Tracheal epithelial cell (primary cell): ENCODE measurements around the gene PECR. TPM values are rescaled to one million over a fixed set of nuclear protein-coding genes. Genes with fewer than 3 reads are reported as not detected.

ENCODE experiments used
- total RNA-seq: library from RNA; depleted of rRNA; stranded (reverse); fragments of >200 nt; gene quantifications from 2 replicates; pipeline ENCODE4 v1.2.1, GENCODE V29; 2014

PECR gene
- total RNA-seq: 14.9 and 19.4 TPM in 2 replicates

GRCh38 chr2:216081487-216082116, at the start of gene PECR, which contains the start of gene TMEM169:
Gene PECR, minus strand, starts transcription at chr2:216081809. Its CDS starts 68 bp downstream, at chr2:216081741.
Gene TMEM169, plus strand, starts transcription at chr2:216081919. Its CDS starts 14,045 bp downstream, at chr2:216095964.

GRCh38 chr2:216108967-216109921, 27.6 kb upstream of the PECR start, which contains the start of gene XRCC5:
Gene XRCC5, plus strand, starts transcription at chr2:216109348. Its CDS starts 89 bp downstream, at chr2:216109437.

GRCh38 chr2:216013080-216013909, 68.3 kb downstream of the PECR start, which contains the start of gene MREG:
Gene MREG, minus strand, starts transcription at chr2:216013551. Its CDS starts 224 bp downstream, at chr2:216013327.

Other genes with a start within 250 kb of the PECR start
- 24.3 and 77.8 TPM in 2 replicates for gene MREG, start 68.3 kb downstream of the PECR start, total RNA-seq
- 0.72 TPM in 1 of 2 replicates, not detected in the other for gene TMEM169, start 110 bp upstream of the PECR start, total RNA-seq
- gene XRCC5, start 27.5 kb upstream of the PECR start, total RNA-seq: 185 and 242 TPM in 2 replicates